ENCODE measurements around the gene ASXL3. TPM values are rescaled to one million over a fixed set of nuclear protein-coding genes. Genes with fewer than 3 reads are reported as not detected.

The ASXL3 gene
- total RNA-seq, 1 donor from 2014 or later, result 8.2 TPM

GRCh38 chr18:33571998-33572787 is 5.8 kb upstream of the ASXL3 start:
- no peaks in the 10 kb centered on the region for H3K4me1 Mint-ChIP-seq (ENCODE audit: low read depth, unreplicated experiment)
- Histone ChIP-seq H3K36me3 (ENCODE audit: insufficient read depth, low read length) (no peaks in the 10 kb centered on the region), H3K79me2 (ENCODE audit: insufficient read depth, low read length) (no peaks in the 10 kb centered on the region), H3K4me2 (ENCODE audit: low read length) (no peak overlapping the region), H3K27ac (ENCODE audit: low read depth, low read length) (no peak overlapping the region), H4K20me1 (ENCODE audit: insufficient read depth, low read length) (no peaks in the 10 kb centered on the region), H3K4me1 (ENCODE audit: insufficient read depth, low read length) (no peaks in the 10 kb centered on the region), H3K9ac (ENCODE audit: low read length) (no peak overlapping the region), H2AFZ (ENCODE audit: low read depth, low read length) (no peak overlapping the region), H3K27me3 (ENCODE audit: insufficient read depth, low read length) (no peaks in the 10 kb centered on the region), H3K9me3 (ENCODE audit: insufficient read depth, low read depth, low read length) (no peaks in the 10 kb centered on the region), H3K4me3 (ENCODE audit: insufficient read depth, low read depth, low read length) (no peak overlapping the region)
- DNase-seq (ENCODE audit: low read depth) (no peak), FAIRE-seq (no peak)
- H3K4me3 Mint-ChIP-seq (ENCODE audit: unreplicated experiment), result no peak overlapping the region
- H3K27me3 Mint-ChIP-seq (ENCODE audit: low read depth, unreplicated experiment), result peaks cover 3% of the 10 kb centered on the region
- no peak for TF ChIP-seq CTCF (IDR thresholded peaks at IDR 0.05; ENCODE audit: insufficient read depth, low read depth, low read length)
- no peak for TF ChIP-seq EZH2 (IDR thresholded peaks at IDR 0.05; ENCODE audit: insufficient read depth, low read length)
- peaks cover 5% of the 10 kb centered on the region for H3K9me3 Mint-ChIP-seq (ENCODE audit: unreplicated experiment)
- no peaks in the 10 kb centered on the region for H3K36me3 Mint-ChIP-seq (ENCODE audit: low read depth, unreplicated experiment)
- H3K27ac Mint-ChIP-seq (ENCODE audit: unreplicated experiment), result no peak overlapping the region

- Histone ChIP-seq H3K9ac (ENCODE audit: low read length) (no peak overlapping the region), H3K4me3 (ENCODE audit: insufficient read depth, low read depth, low read length) (no peak overlapping the region), H4K20me1 (ENCODE audit: insufficient read depth, low read length) (no peaks in the 10 kb centered on the region), H3K4me2 (ENCODE audit: low read length) (no peak overlapping the region), H3K79me2 (ENCODE audit: insufficient read depth, low read length) (no peaks in the 10 kb centered on the region), H3K4me1 (ENCODE audit: insufficient read depth, low read length) (peaks cover 4% of the 10 kb centered on the region), H2AFZ (ENCODE audit: low read depth, low read length) (no peak overlapping the region), H3K27ac (ENCODE audit: low read depth, low read length) (no peak overlapping the region), H3K27me3 (ENCODE audit: insufficient read depth, low read length) (no peaks in the 10 kb centered on the region), H3K36me3 (ENCODE audit: insufficient read depth, low read length) (no peaks in the 10 kb centered on the region), H3K9me3 (ENCODE audit: insufficient read depth, low read depth, low read length) (no peaks in the 10 kb centered on the region)
- FAIRE-seq (no peak), DNase-seq (ENCODE audit: low read depth) (no peak)
- Mint-ChIP-seq H3K9me3 (ENCODE audit: unreplicated experiment) (no peaks in the 10 kb centered on the region), H3K27me3 (ENCODE audit: low read depth, unreplicated experiment) (peaks cover 3% of the 10 kb centered on the region), H3K4me1 (ENCODE audit: low read depth, unreplicated experiment) (no peaks in the 10 kb centered on the region), H3K27ac (ENCODE audit: unreplicated experiment) (no peak overlapping the region), H3K36me3 (ENCODE audit: low read depth, unreplicated experiment) (no peaks in the 10 kb centered on the region), H3K4me3 (ENCODE audit: unreplicated experiment) (no peak overlapping the region)
- no peak for TF ChIP-seq CTCF (IDR thresholded peaks at IDR 0.05; ENCODE audit: insufficient read depth, low read depth, low read length)
- TF ChIP-seq EZH2 (IDR thresholded peaks at IDR 0.05; ENCODE audit: insufficient read depth, low read length), result no peak
Observed at GRCh38 chr18:33573193-33573592, 4.8 kb upstream of the ASXL3 start.

GRCh38 chr18:33575451-33575850 is 2.6 kb upstream of the ASXL3 start:
- no peaks in the 10 kb centered on the region for H4K20me1 ChIP-seq (ENCODE audit: insufficient read depth, low read length)
- H3K9me3 ChIP-seq (ENCODE audit: insufficient read depth, low read depth, low read length), result no peaks in the 10 kb centered on the region
- peaks cover 10% of the 10 kb centered on the region for H3K4me1 ChIP-seq (ENCODE audit: insufficient read depth, low read length)
- H2AFZ ChIP-seq (ENCODE audit: low read depth, low read length), result no peak overlapping the region
- TF ChIP-seq EZH2 (IDR thresholded peaks at IDR 0.05; ENCODE audit: insufficient read depth, low read length) (no peak), CTCF (IDR thresholded peaks at IDR 0.05; ENCODE audit: insufficient read depth, low read depth, low read length) (no peak)
- H3K4me3 Mint-ChIP-seq (ENCODE audit: unreplicated experiment), result no peak overlapping the region
- no peak overlapping the region for H3K9ac ChIP-seq (ENCODE audit: low read length)
- no peak overlapping the region for H3K27ac ChIP-seq (ENCODE audit: low read depth, low read length)
- DNase-seq (ENCODE audit: low read depth) (no peak), FAIRE-seq (no peak)
- no peak overlapping the region for H3K4me2 ChIP-seq (ENCODE audit: low read length)
- H3K4me1 Mint-ChIP-seq (ENCODE audit: low read depth, unreplicated experiment), result no peaks in the 10 kb centered on the region
- H3K27me3 ChIP-seq (ENCODE audit: insufficient read depth, low read length), result peaks cover 6% of the 10 kb centered on the region
- no peaks in the 10 kb centered on the region for H3K36me3 Mint-ChIP-seq (ENCODE audit: low read depth, unreplicated experiment)
- H3K9me3 Mint-ChIP-seq (ENCODE audit: unreplicated experiment), result no peaks in the 10 kb centered on the region
- no peaks in the 10 kb centered on the region for H3K79me2 ChIP-seq (ENCODE audit: insufficient read depth, low read length)
- no peaks in the 10 kb centered on the region for H3K36me3 ChIP-seq (ENCODE audit: insufficient read depth, low read length)
- no peak overlapping the region for H3K27ac Mint-ChIP-seq (ENCODE audit: unreplicated experiment)
- no peak overlapping the region for H3K4me3 ChIP-seq (ENCODE audit: insufficient read depth, low read depth, low read length)
- H3K27me3 Mint-ChIP-seq (ENCODE audit: low read depth, unreplicated experiment), result peaks cover 3% of the 10 kb centered on the region
